Activated gamma-delta T cell treated with anti-CD3 and anti-CD28 coated beads, Interleukin-2, amount 50 U/mL, for 16 hours (primary cell): ENCODE results near the gene DTX3.
"Not testable (repeated sequence)": the region's sequence is repeated elsewhere in the genome, so short reads cannot be mapped to it uniquely, and the experiment has no call there.

ENCODE experiments used
- DNase-seq: peaks from one replicate; pipeline ENCODE4 v3.0.0-alpha.2; 2020; ENCODE audit warnings: low read depth

The DTX3 gene, protein sequence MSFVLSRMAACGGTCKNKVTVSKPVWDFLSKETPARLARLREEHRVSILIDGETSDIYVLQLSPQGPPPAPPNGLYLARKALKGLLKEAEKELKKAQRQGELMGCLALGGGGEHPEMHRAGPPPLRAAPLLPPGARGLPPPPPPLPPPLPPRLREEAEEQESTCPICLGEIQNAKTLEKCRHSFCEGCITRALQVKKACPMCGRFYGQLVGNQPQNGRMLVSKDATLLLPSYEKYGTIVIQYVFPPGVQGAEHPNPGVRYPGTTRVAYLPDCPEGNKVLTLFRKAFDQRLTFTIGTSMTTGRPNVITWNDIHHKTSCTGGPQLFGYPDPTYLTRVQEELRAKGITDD

DNA sequence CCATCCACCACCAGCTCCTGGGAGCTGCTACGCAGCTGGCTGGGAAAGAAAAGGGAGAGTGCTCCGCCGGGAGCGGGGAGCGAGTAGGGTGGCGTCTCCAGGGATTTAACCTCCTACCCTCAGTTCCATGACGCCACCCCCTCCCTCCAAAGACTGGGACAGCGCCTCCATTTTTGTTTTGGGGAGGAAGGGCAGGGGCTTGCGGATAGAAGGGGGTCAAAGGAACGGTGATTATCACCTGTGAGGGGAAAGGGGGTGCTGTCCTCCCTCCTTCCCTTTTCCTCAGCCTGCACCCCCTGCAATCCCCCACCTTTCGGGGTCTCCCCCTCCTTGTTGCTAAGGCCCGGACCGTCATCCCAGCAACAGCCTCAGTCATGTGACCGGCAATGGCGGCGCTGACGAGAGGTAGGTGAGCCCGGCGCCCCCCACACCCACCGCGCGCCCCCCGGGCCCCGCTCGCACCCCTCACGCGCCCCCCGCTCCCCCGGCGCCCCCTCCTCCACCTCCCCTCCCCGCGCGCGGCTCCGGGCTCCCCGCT, at the start of gene DTX3:
Gene DTX3 (plus strand): TSS at position 371 of the 538 bp plus-strand sequence. CDS start 1,694 bp downstream, outside the sequence.
- DNase-seq, result no peak

GRCh38 chr12:57554897-57555296, 49.7 kb upstream of the DTX3 start:
- DNase-seq, result no peak

- DNase-seq, result no peak
These were observed 45.8 kb upstream of the DTX3 start for GRCh38 chr12:57558864-57559263.

DNA sequence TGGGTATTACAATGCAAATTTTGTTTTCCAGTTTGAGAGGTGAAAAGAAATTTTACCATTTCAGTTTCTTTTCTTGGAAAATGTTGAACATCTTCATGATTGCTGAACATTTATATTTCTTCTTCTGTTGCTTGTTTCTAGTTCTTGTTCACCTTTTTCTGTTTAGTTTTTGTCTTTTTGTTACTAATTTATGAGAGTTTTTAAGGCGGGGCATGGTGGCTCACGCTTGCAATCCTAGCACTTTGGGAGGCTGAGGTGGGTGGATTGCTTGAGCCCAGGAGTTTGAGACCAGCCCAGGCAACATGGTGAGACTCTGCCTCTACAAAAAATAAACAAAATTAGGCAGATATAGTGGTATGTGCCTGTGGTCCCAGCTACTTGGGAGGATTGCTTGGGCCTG, 44.1 kb upstream of the DTX3 start:
- no peak for DNase-seq

- DNase-seq, result not testable (repeated sequence)
These were observed 43.5 kb upstream of the DTX3 start for GRCh38 chr12:57561117-57561516.

- no peak for DNase-seq
These were observed 41.3 kb upstream of the DTX3 start for GRCh38 chr12:57563358-57563757.

- no peak for DNase-seq
These were observed 40.4 kb upstream of the DTX3 start for GRCh38 chr12:57564178-57564740.

GRCh38 chr12:57568838-57569237, 35.8 kb upstream of the DTX3 start:
- DNase-seq, result no peak

DNA sequence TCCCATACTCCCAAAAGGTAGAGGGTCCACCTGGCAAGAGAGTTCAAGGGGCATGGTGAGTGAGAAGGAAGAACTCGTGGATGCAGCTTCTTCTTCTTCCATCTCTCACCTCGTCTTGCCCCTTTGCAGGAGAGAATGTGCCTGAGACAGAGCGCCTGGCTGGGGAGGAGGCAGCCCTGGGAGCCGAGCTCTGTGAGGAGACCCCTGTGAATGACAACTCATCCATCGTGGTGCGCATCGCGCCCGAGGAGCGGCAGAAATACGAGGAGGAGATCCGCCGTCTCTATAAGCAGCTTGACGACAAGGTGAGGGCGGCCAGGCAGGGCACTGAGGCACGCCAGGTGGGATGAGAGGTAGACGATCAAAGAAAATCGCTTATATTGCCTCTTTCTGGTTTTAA, 34.8 kb upstream of the DTX3 start:
- no peak for DNase-seq

DNA sequence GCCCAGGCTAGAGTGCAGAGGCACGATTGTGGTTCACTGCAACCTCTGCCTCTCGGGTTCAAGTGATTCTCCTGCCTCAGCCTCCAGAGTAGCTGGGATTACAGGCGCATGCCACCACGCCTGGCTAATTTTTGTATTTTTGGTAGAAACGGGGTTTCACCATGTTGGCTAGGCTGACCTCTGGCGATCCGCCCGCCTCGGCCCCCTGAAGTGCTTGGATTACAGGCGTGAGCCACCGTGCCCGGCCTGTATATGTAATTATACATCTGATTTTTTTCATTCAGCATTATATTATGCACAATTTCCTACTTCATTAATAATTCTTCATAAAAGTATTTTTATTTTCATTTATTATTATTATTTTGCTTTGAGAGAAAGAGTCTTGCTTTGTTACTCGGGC, 34.2 kb upstream of the DTX3 start:
- not testable (repeated sequence) for DNase-seq

- no peak for DNase-seq
These were observed 32.5 kb upstream of the DTX3 start for GRCh38 chr12:57571926-57572762.

DNA sequence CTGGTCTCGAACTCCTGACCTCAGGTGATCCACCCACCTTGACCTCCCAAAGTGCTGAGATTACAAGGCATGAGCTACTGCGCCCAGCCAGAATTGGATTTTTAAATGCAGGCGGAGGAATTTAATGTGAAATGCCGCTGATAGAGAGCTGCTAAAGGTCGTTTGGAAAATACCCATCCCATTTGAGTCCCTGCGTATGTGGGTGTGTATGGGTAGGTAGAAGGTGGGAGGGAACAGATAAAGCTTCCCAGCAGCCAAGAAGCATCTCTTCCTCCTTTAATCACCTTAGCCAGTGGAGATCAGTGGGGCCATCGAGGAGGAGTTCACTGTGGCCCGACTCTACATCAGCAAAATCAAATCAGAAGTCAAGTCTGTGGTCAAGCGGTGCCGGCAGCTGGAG, 29.8 kb upstream of the DTX3 start:
- DNase-seq, result no peak

- no peak for DNase-seq
These were observed 28.6 kb upstream of the DTX3 start for GRCh38 chr12:57575771-57576612.

DNA sequence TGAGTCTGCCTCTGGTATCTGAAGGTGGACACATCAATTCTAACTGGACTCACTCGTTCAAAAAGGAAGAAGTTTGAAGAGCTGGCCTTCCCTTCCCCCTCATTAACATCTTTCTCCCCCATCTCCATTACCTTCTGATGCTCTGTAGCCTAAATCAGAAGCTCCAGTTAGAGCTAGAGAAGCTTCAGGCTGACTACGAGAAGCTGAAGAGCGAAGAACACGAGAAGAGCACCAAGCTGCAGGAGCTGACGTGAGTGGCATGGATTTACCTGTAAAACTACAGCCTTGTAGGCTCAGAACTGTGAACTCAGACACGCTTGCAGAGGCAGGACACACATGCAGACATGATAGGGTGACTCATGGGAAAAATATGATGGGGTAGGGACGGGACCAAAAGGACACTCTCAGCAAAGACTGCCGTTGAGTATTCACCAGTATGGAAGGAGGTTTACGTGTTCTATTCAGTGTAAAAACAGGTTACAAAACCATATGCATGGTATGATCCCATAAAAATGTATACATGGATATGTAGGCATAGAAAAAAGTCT, 27.9 kb upstream of the DTX3 start:
- no peak for DNase-seq

GRCh38 chr12:57577981-57578758, 26.5 kb upstream of the DTX3 start:
- DNase-seq, result no peak

DNA sequence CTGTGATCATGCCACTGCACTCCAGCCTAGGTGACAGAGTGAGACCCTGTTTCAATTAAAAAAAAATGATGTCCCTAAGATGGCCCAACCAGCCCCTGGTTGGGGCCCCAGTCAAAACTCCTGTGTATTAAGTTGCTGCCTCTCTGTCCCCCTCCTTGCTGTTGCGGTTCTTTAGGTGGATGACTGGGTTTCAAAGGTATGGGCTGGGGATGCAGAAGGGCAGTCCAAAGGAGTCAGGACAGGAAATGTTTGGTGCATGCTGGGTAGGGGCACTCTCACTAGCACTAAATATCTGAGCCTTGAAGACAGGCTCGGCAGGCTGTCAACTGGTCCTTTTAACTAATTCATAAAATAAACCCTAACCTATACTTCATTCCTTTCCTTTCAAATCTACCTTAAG, 25.6 kb upstream of the DTX3 start:
- no peak for DNase-seq

- DNase-seq, result no peak
These were observed 24.8 kb upstream of the DTX3 start for GRCh38 chr12:57579677-57580465.

DNA sequence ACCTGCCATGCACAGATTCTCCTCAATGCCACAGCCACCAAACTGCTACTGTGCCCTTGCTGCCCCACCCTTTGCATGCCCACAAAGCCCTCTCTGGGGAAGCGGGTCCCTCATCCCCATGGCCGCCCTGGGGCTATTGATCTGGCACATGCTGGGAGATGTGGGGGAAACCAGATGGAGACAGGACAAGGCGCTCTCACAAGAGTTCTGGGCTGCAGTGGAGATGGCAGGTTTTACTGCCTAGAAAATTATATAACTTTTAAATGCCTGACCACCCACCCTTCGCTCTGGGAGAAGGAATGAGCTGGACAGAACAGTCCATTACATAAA, 24.2 kb upstream of the DTX3 start:
- DNase-seq, result no peak

- DNase-seq, result no peak
These were observed 22.8 kb upstream of the DTX3 start for GRCh38 chr12:57581802-57582201.

GRCh38 chr12:57582440-57582839, 22.2 kb upstream of the DTX3 start:
- no peak for DNase-seq
